K562 (cell line): ENCODE data around the gene PCDH19. TPM values are rescaled to one million over a fixed set of nuclear protein-coding genes. Genes with fewer than 3 reads are reported as not detected.

Experiments used
- FUS ChIP-seq: fragments of 200-400 bp; formaldehyde crosslinking; optimal IDR thresholded peaks from 2 replicates; pipeline ENCODE3; 2017; ENCODE audit warnings: low read depth, low read length
- KLF6 ChIP-seq: fragments of 250-450 bp; sonication (Bioruptor Pico); IDR thresholded peaks from 2 replicates; pipeline ENCODE4 v1.4.0; 2020; ENCODE audit warnings: mild to moderate bottlenecking, moderate library complexity, borderline replicate concordance
- NR2C1 ChIP-seq, 2 experiments: fragments of 450-650 bp; IDR thresholded peaks; 2 replicates each; pipeline ENCODE4 v1.6.1; 2017; ENCODE audit warnings: mild to moderate bottlenecking in 2 of 2, antibody characterized with exemption in 1 of 2, inconsistent platforms in 1 of 2, missing compliant biosample characterization in 1 of 2, missing genetic modification characterization in 1 of 2
- RERE ChIP-seq: sonication (generic); formaldehyde crosslinking; IDR thresholded peaks from 2 replicates; pipeline ENCODE4 v1.8.0; 2023; ENCODE audit warnings: missing genetic modification reagents, mild to moderate bottlenecking, borderline replicate concordance
- REST ChIP-seq, 2 experiments: fragments of 450-650 bp; formaldehyde crosslinking in 1 of 2; IDR thresholded peaks; 2 replicates each; pipeline versions ENCODE4 v1.4.0 to v1.6.1; 2014 to 2020; ENCODE audit warnings: mild to moderate bottlenecking in 2 of 2, borderline replicate concordance in 1 of 2, low read depth in 1 of 2
- TOE1 ChIP-seq, 2 experiments: fragments of 450-650 bp in 1 of 2; sonication (generic) in 1 of 2; formaldehyde crosslinking in 1 of 2; IDR thresholded peaks; 2 replicates each; pipeline versions ENCODE4 v1.7.1 to v1.8.0; 2016 to 2022; ENCODE audit warnings: borderline replicate concordance in 2 of 2, mild to moderate bottlenecking in 2 of 2, antibody characterized with exemption in 1 of 2, inconsistent platforms in 1 of 2, low read depth in 1 of 2, missing genetic modification reagents in 1 of 2, moderate library complexity in 1 of 2
- ZNF134 ChIP-seq: fragments of 250-450 bp; sonication (Bioruptor Pico); conservative IDR thresholded peaks from 2 replicates; pipeline ENCODE4 v1.4.0; 2020
- ZNF263 ChIP-seq: sonication (generic); formaldehyde crosslinking; IDR thresholded peaks from 2 replicates; pipeline ENCODE4 v1.8.0; 2022; ENCODE audit warnings: mild to moderate bottlenecking, missing genetic modification reagents, borderline replicate concordance
- ZNF444 ChIP-seq: fragments of 250-450 bp; sonication (Bioruptor Pico); IDR thresholded peaks from 2 replicates; pipeline ENCODE4 v1.4.0; 2020; ENCODE audit warnings: mild to moderate bottlenecking, moderate library complexity
- ZNF57 ChIP-seq: fragments of 450-650 bp; formaldehyde crosslinking; IDR thresholded peaks from 2 replicates; pipeline ENCODE4 v1.4.0; 2020; ENCODE audit warnings: mild to moderate bottlenecking, moderate library complexity
- ZSCAN29 ChIP-seq: fragments of 450-650 bp; IDR thresholded peaks from 2 replicates; pipeline ENCODE4 v1.6.1; 2017
- polyA plus RNA-seq, 8 experiments: library from polyadenylated mRNA; depleted of rRNA in 4 of 8; stranded (reverse) in 5 of 8; unstranded in 3 of 8; fragments of >200 nt; fragmentation: Nextera tagmentation in 2 of 8; fragmentation: Illumina TruSeq in 1 of 8; extraction: Ambion mirVana in 2 of 8; extraction: Trizol in 1 of 8; gene quantifications; 2 replicates each; pipeline versions ENCODE4 v1.2.1 to v1.2.3, GENCODE V29; 2011 to 2014; ENCODE audit warnings: inconsistent platforms in 1 of 8, missing spikeins in 1 of 8
- total RNA-seq, 7 experiments: library from RNA; depleted of rRNA in 6 of 7; stranded (reverse); fragments of >200 nt in 6 of 7; fragmentation: Illumina TruSeq in 2 of 7; extraction: Trizol in 2 of 7; gene quantifications; 2 replicates each; pipeline versions ENCODE4 v1.2.1 to v1.2.3, GENCODE V29; 2011 to 2021; ENCODE audit warnings: low replicate concordance in 1 of 7

The PCDH19 gene
- total and polyA plus RNA-seq, 9 of the 15 experiments (the other 6 are each of a cell fraction or from before 2014, with no cell fraction given) = not detected

- no peak for TF ChIP-seq NR2C1 (IDR thresholded peaks at IDR 0.05)
- TF ChIP-seq NR2C1 (tag; IDR thresholded peaks at IDR 0.05) = no peak
- no peak for TF ChIP-seq ZSCAN29
- no peak for TF ChIP-seq RERE (CRISPR knock-in tag)
- no peak for TF ChIP-seq KLF6 (CRISPR knock-in tag)
- 0 out of 2 replicates have a peak, but pooled peaks have one; percentile 7 for TF ChIP-seq REST (IDR thresholded peaks at IDR 0.05; ENCODE audit: borderline replicate concordance)
- TF ChIP-seq REST (CRISPR knock-in tag; IDR thresholded peaks at IDR 0.05; ENCODE audit: low read depth) = no peak
- no peak for TF ChIP-seq ZNF57 (CRISPR knock-in tag)
- TF ChIP-seq ZNF134 (CRISPR knock-in tag) = no peak
- no peak for TF ChIP-seq ZNF263 (CRISPR knock-in tag)
- TF ChIP-seq TOE1 (IDR thresholded peaks at IDR 0.05; ENCODE audit: borderline replicate concordance) = no peak
- no peak for TF ChIP-seq TOE1 (CRISPR knock-in tag; IDR thresholded peaks at IDR 0.05; ENCODE audit: borderline replicate concordance, low read depth)
- no peak for TF ChIP-seq ZNF444 (CRISPR knock-in tag)
- TF ChIP-seq FUS = no peak
These were observed 30.6 kb downstream of the PCDH19 start (continued) for GRCh38 chrX:100379388-100379986.
